Upper lobe of left lung (tissue), 6 donors: ENCODE measurements around the gene FAM200A. TPM values are rescaled to one million over a fixed set of nuclear protein-coding genes. Genes with fewer than 3 reads are reported as not detected.

Experiments used
- ATAC-seq, 2 donors: fragments of 200-7000 bp; cut with Tn5 transposase; one replicate each; pipeline ENCODE4 v1.9.1; 2022; ENCODE audit warnings: mild to moderate bottlenecking in 2 of 2, moderate library complexity in 2 of 2; ENCODE audit not compliant: low FRiP score in 2 of 2
- DNase-seq, 2 donors: peaks; one replicate each; pipeline ENCODE4 v3.0.0-alpha.2; 2019 to 2020
- H3K27ac ChIP-seq, 4 donors: fragments of 200-600 bp; sonication (generic); one replicate each; pipeline ENCODE4 v1.5.1; 2016 to 2019
- H3K27me3 ChIP-seq, 4 donors: fragments of 200-600 bp; sonication (generic); one replicate each; pipeline ENCODE4 v1.5.1; 2017 to 2019
- H3K36me3 ChIP-seq, 4 donors: fragments of 200-600 bp; sonication (generic); one replicate each; pipeline ENCODE4 v1.5.1; 2016 to 2019
- H3K4me1 ChIP-seq, 4 donors: fragments of 200-600 bp; sonication (generic); one replicate each; pipeline ENCODE4 v1.5.1; 2018 to 2019
- H3K4me3 ChIP-seq, 4 donors: fragments of 200-600 bp; sonication (generic); one replicate each; pipeline ENCODE4 v1.5.1; 2017 to 2019; ENCODE audit warnings: mild to moderate bottlenecking in 2 of 4, moderate library complexity in 1 of 4
- H3K9me3 ChIP-seq, 4 donors: fragments of 200-600 bp; sonication (generic); one replicate each; pipeline ENCODE4 v1.5.1; 2018 to 2019
- CTCF ChIP-seq, 6 experiments: fragments of 450-650 bp in 4 of 6; fragments of 200-600 bp in 2 of 6; sonication (generic) in 2 of 6; IDR thresholded peaks; one replicate each; pipeline ENCODE4 v1.5.1; 2016 to 2019; ENCODE audit warnings: antibody characterized with exemption in 6 of 6
- EP300 ChIP-seq, 4 donors: sonication (generic); formaldehyde crosslinking; IDR thresholded peaks; one replicate each; pipeline ENCODE4 v1.5.1; 2017; ENCODE audit warnings: antibody characterized with exemption in 4 of 4, control low read depth in 2 of 4
- POLR2A ChIP-seq, 4 donors: fragments of 450-650 bp; IDR thresholded peaks; one replicate each; pipeline ENCODE4 v1.5.1; 2016 to 2017; ENCODE audit warnings: antibody characterized with exemption in 4 of 4, mild to moderate bottlenecking in 2 of 4
- POLR2AphosphoS5 ChIP-seq, 2 donors: sonication (generic); formaldehyde crosslinking; IDR thresholded peaks; one replicate each; pipeline ENCODE4 v1.5.1; 2017; ENCODE audit warnings: antibody characterized with exemption in 2 of 2
- WGBS, 2 donors: methylation state at CpG; one replicate each; pipeline ENCODE4 v1.1.5; 2017 to 2018; 5-methylcytosine and 5-hydroxymethylcytosine counted together
- total RNA-seq, 6 donors: library from RNA; depleted of rRNA in 4 of 6; stranded (reverse); fragments of >200 nt in 4 of 6; gene quantifications; one replicate each; pipeline versions ENCODE4 v1.1.0 to v1.2.1, GENCODE V29; 2016 to 2021
- donor health status: DM: no; HTN: no; CAD: no; lungs with moderate emphysema.
- donor health status: DM: no; HTN: yes; CAD: no; lungs with severe emphysema.

The FAM200A gene
- total RNA-seq, 6 donors from 2014 or later = 1.7 to 9.9 (median 5.1) TPM

DNA sequence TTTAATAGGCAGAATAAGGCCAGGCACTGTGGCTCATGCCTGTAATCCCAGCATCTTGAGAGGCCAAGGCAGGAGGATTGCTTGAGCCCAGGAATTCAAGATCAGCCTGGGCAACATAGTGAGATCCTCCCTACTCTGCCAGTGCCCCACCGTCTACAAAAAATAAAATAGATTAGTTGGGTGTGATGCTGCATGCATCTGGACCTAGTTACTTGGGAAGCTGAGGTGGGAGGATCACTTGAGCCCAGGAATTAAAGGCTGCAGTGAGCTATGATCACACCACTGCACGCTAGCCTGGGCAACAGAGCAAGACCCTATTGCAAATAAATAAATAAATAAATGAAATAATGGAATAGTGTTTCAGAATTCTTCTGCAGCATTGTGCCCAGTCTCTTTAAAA lies 16.2 kb downstream of the FAM200A start:
- peaks cover 24 to 69% (median 50%) of the 10 kb centered on the region in 4 donors for H3K9me3 ChIP-seq
- H3K27me3 ChIP-seq = no peaks in the 10 kb centered on the region
- H3K36me3 ChIP-seq = peaks cover 8 to 22% (median 20%) of the 10 kb centered on the region in 4 donors
- ATAC-seq = no peak
- no peak overlapping the region for H3K27ac ChIP-seq
- no peaks in the 10 kb centered on the region for H3K4me1 ChIP-seq
- no peak for DNase-seq
- no peak overlapping the region for H3K4me3 ChIP-seq
- 94 to 96% methylated on average over 2 of the region's 2 CpGs for WGBS, 2 donors
- no peak for TF ChIP-seq POLR2A (IDR thresholded peaks at IDR 0.05)

GRCh38 chr7:99531354-99531765 lies 20.6 kb downstream of the FAM200A start:
- TF ChIP-seq POLR2A (IDR thresholded peaks at IDR 0.05) (no peak), POLR2AphosphoS5 (IDR thresholded peaks at IDR 0.05) (no peak), CTCF (IDR thresholded peaks at IDR 0.05) (no peak)
- 91 to 98% methylated on average over 12 of the region's 12 CpGs for WGBS, 2 donors
- DNase-seq = no peak

GRCh38 chr7:99525713-99526440 lies 26.0 kb downstream of the FAM200A start:
- Histone ChIP-seq H3K27ac (no peak overlapping the region), H3K9me3 (peaks cover 3 to 27% (median 18%) of the 10 kb centered on the region in 4 donors), H3K4me1 (no peaks in the 10 kb centered on the region), H3K36me3 (peaks cover 16 to 79% (median 45%) of the 10 kb centered on the region in 4 donors), H3K27me3 (no peaks in the 10 kb centered on the region), H3K4me3 (no peak overlapping the region)
- WGBS, 2 donors = 95% methylated on average over 21 of the region's 21 CpGs
- TF ChIP-seq CTCF (IDR thresholded peaks at IDR 0.05) (peak in 1 of 6 experiments; percentile 17), POLR2A (IDR thresholded peaks at IDR 0.05) (no peak)
- no peak for DNase-seq
- ATAC-seq = no peak

More at GRCh38 chr7:99531354-99531765, 20.6 kb downstream of the FAM200A start:
- H3K4me3 ChIP-seq = no peak overlapping the region
- H3K27ac ChIP-seq = no peak overlapping the region
- peaks cover 18 to 63% (median 47%) of the 10 kb centered on the region in 4 donors for H3K36me3 ChIP-seq
- H3K4me1 ChIP-seq = no peaks in the 10 kb centered on the region
- peaks cover 22 to 71% (median 50%) of the 10 kb centered on the region in 4 donors for H3K9me3 ChIP-seq
- ATAC-seq = no peak
- H3K27me3 ChIP-seq = no peaks in the 10 kb centered on the region

- ATAC-seq = no peak
- 92 to 93% methylated on average over 3 of the region's 3 CpGs for WGBS, 2 donors
- TF ChIP-seq EP300 (IDR thresholded peaks at IDR 0.05) (no peak), POLR2A (IDR thresholded peaks at IDR 0.05) (no peak), POLR2AphosphoS5 (IDR thresholded peaks at IDR 0.05) (no peak), CTCF (IDR thresholded peaks at IDR 0.05) (no peak)
Observed at GRCh38 chr7:99521399-99521798, 30.5 kb downstream of the FAM200A start.

GRCh38 chr7:99514050-99514449 lies 37.9 kb downstream of the FAM200A start:
- ATAC-seq (no peak), DNase-seq (no peak)
- Histone ChIP-seq H3K4me1 (no peaks in the 10 kb centered on the region), H3K36me3 (peaks cover 3 to 72% (median 46%) of the 10 kb centered on the region in 4 donors), H3K9me3 (no peaks in the 10 kb centered on the region), H3K27ac (no peak overlapping the region), H3K27me3 (no peaks in the 10 kb centered on the region), H3K4me3 (no peak overlapping the region)
- WGBS, 2 donors = 84 to 100% methylated on average over 1 of the region's 1 CpG
- TF ChIP-seq POLR2A (IDR thresholded peaks at IDR 0.05) = no peak
- no peak for TF ChIP-seq POLR2AphosphoS5 (IDR thresholded peaks at IDR 0.05)
- TF ChIP-seq CTCF (IDR thresholded peaks at IDR 0.05) = no peak
- no peak for TF ChIP-seq EP300 (IDR thresholded peaks at IDR 0.05)

More at GRCh38 chr7:99521399-99521798, 30.5 kb downstream of the FAM200A start:
- Histone ChIP-seq H3K9me3 (no peaks in the 10 kb centered on the region), H3K27me3 (no peaks in the 10 kb centered on the region), H3K4me1 (no peaks in the 10 kb centered on the region), H3K36me3 (peaks cover 6 to 69% (median 42%) of the 10 kb centered on the region in 4 donors), H3K4me3 (no peak overlapping the region), H3K27ac (no peak overlapping the region)
- DNase-seq = no peak
